ENCODE results near the gene ZNF236.
"Not testable (repeated sequence)": the region's sequence is repeated elsewhere in the genome, so short reads cannot be mapped to it uniquely, and the experiment has no call there.

ZNF236 gene

GRCh38 chr18:76822506-76823160 is at the start of gene ZNF236:
TSS of gene ZNF236 (plus strand) at chr18:76822557. CDS start at chr18:76822608, 51 bp downstream.
- no peak within 1 kb of the TSS for H2AFZ ChIP-seq (ENCODE audit: low read length)
- peaks cover 46% of the 10 kb centered on the region for H3K4me1 ChIP-seq (ENCODE audit: insufficient read depth, low read length, severe bottlenecking)
- no peaks in the 10 kb centered on the region for H3K9me3 ChIP-seq (ENCODE audit: low read length)
- no peaks in the 10 kb centered on the region for H4K20me1 ChIP-seq (ENCODE audit: insufficient read depth, low read length)
- no peaks in the 10 kb centered on the region for H3K27me3 ChIP-seq (ENCODE audit: insufficient read depth, low read length)
- H3K9me2 ChIP-seq (ENCODE audit: low read depth, low read length), result no peaks in the 10 kb centered on the region
- H3K4me3 ChIP-seq (ENCODE audit: low read depth, low read length, poor library complexity, severe bottlenecking), result peak within 1 kb of the TSS; percentile 97
- H3K36me3 ChIP-seq (ENCODE audit: insufficient read depth, low read length), result peaks cover 16% of the 10 kb centered on the region; the same call in 1 of the 2 replicates
- H3K9ac ChIP-seq (ENCODE audit: low read length), result peak within 1 kb of the TSS; percentile 99
- peak within 1 kb of the TSS; percentile 93 for H3K27ac ChIP-seq (ENCODE audit: low read depth, low read length, poor library complexity, severe bottlenecking)
- H3K79me2 ChIP-seq (ENCODE audit: insufficient read depth, low read length), result peaks cover 50% of the 10 kb centered on the region
- no peaks in the 10 kb centered on the region for H3F3A ChIP-seq (ENCODE audit: insufficient read depth, low read length)
- no peak for TF ChIP-seq EZH2 (IDR thresholded peaks at IDR 0.05; ENCODE audit: borderline replicate concordance, low read length)
- H3K4me2 ChIP-seq (ENCODE audit: low read length), result peak within 1 kb of the TSS; percentile 77

DNA sequence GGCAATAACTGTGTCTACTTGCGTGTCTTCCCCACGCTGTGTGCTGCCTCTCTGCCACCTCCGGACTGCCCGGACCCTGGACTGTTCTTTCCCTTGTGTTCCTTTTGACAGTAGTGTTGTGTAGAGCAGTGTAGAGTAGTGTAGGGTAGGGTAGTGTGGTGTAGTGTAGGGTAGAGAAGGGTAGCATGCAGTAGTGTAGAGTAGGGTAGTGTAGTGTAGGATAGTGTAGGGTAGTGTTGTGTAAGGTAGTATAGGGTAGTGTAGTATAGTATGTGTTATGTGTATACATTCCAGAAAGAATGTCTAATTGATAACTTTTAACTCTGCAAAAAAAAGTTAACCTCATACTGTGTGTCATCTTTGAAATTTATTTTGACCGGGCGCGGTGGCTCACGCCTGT is 49.7 kb upstream of the ZNF236 start:
- Histone ChIP-seq H4K20me1 (ENCODE audit: insufficient read depth, low read length) (no peaks in the 10 kb centered on the region), H3K9me3 (ENCODE audit: low read length) (peaks cover 10% of the 10 kb centered on the region; the same call in 1 of the 2 replicates), H3K9me2 (ENCODE audit: low read depth, low read length) (no peaks in the 10 kb centered on the region), H3K4me2 (ENCODE audit: low read length) (no peak overlapping the region), H3K4me1 (ENCODE audit: insufficient read depth, low read length, severe bottlenecking) (no peaks in the 10 kb centered on the region), H3K4me3 (ENCODE audit: low read depth, low read length, poor library complexity, severe bottlenecking) (no peak overlapping the region), H3K79me2 (ENCODE audit: insufficient read depth, low read length) (no peaks in the 10 kb centered on the region), H3K27ac (ENCODE audit: low read depth, low read length, poor library complexity, severe bottlenecking) (no peak overlapping the region), H3F3A (ENCODE audit: insufficient read depth, low read length) (no peaks in the 10 kb centered on the region), H3K9ac (ENCODE audit: low read length) (no peak overlapping the region), H3K27me3 (ENCODE audit: insufficient read depth, low read length) (no peaks in the 10 kb centered on the region; the same call in 1 of the 2 replicates), H2AFZ (ENCODE audit: low read length) (no peak overlapping the region), H3K36me3 (ENCODE audit: insufficient read depth, low read length) (no peaks in the 10 kb centered on the region; the same call in 1 of the 2 replicates)
- TF ChIP-seq CTCF (IDR thresholded peaks at IDR 0.05; ENCODE audit: low read length) (no peak), EZH2 (IDR thresholded peaks at IDR 0.05; ENCODE audit: borderline replicate concordance, low read length) (no peak)

GRCh38 chr18:76777036-76777435 is 45.3 kb upstream of the ZNF236 start:
- not testable (repeated sequence) for H3F3A ChIP-seq (ENCODE audit: insufficient read depth, low read length); H3K79me2 ChIP-seq (ENCODE audit: insufficient read depth, low read length); H3K9ac ChIP-seq (ENCODE audit: low read length); H3K9me2 ChIP-seq (ENCODE audit: low read depth, low read length); H3K9me3 ChIP-seq (ENCODE audit: low read length); H2AFZ ChIP-seq (ENCODE audit: low read length); H3K4me1 ChIP-seq (ENCODE audit: insufficient read depth, low read length, severe bottlenecking); H3K27me3 ChIP-seq (ENCODE audit: insufficient read depth, low read length); H3K4me3 ChIP-seq (ENCODE audit: low read depth, low read length, poor library complexity, severe bottlenecking); H4K20me1 ChIP-seq (ENCODE audit: insufficient read depth, low read length); H3K27ac ChIP-seq (ENCODE audit: low read depth, low read length, poor library complexity, severe bottlenecking); H3K4me2 ChIP-seq (ENCODE audit: low read length); H3K36me3 ChIP-seq (ENCODE audit: insufficient read depth, low read length)

DNA sequence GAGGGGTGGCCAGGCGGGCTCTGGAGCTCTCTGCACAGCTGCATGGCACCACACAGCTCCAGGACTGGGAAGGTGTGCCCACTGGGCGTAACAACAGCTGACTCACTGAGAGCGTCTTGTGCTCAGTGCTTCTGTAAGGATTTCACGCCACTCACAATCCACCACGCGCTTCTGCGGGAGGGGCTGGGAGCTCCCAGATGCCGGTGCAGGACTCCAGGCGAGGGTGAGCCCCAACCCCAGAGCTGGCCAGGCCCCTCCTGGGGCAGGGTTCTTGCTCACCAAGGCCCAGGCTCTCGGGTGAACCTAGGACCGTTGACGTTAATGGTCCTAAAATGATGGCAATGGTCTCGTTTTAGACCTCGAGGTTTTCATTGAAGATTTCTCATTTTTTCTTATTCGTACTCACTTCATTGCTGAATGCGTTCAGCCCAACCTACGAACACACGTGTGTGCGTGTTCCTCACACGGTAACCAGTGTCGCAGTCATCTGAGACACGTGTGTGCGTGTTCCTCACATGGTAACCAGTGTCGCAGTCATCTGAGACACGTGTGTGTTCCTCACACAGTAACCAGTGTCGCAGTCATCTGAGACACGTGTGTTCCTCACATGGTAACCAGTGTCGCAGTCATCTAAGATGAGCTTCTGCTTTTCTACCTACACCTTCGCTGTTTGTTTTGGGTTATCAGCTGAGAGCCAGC is 38.4 kb upstream of the ZNF236 start:
- Histone ChIP-seq H3K4me2 (ENCODE audit: low read length) (no peak overlapping the region), H3K27ac (ENCODE audit: low read depth, low read length, poor library complexity, severe bottlenecking) (no peak overlapping the region), H3K4me1 (ENCODE audit: insufficient read depth, low read length, severe bottlenecking) (no peaks in the 10 kb centered on the region), H3K36me3 (ENCODE audit: insufficient read depth, low read length) (no peaks in the 10 kb centered on the region), H3K9me2 (ENCODE audit: low read depth, low read length) (no peaks in the 10 kb centered on the region), H3K9ac (ENCODE audit: low read length) (no peak overlapping the region), H2AFZ (ENCODE audit: low read length) (no peak overlapping the region), H3K9me3 (ENCODE audit: low read length) (no peaks in the 10 kb centered on the region), H3K27me3 (ENCODE audit: insufficient read depth, low read length) (peaks cover 5% of the 10 kb centered on the region; the same call in 1 of the 2 replicates), H3K4me3 (ENCODE audit: low read depth, low read length, poor library complexity, severe bottlenecking) (no peak overlapping the region), H3K79me2 (ENCODE audit: insufficient read depth, low read length) (no peaks in the 10 kb centered on the region), H4K20me1 (ENCODE audit: insufficient read depth, low read length) (no peaks in the 10 kb centered on the region), H3F3A (ENCODE audit: insufficient read depth, low read length) (no peaks in the 10 kb centered on the region)
- TF ChIP-seq EZH2 (IDR thresholded peaks at IDR 0.05; ENCODE audit: borderline replicate concordance, low read length), result no peak
- TF ChIP-seq CTCF (IDR thresholded peaks at IDR 0.05; ENCODE audit: low read length), result no peak
